Measurements from ENCODE around the gene PPM1B.

DNA sequence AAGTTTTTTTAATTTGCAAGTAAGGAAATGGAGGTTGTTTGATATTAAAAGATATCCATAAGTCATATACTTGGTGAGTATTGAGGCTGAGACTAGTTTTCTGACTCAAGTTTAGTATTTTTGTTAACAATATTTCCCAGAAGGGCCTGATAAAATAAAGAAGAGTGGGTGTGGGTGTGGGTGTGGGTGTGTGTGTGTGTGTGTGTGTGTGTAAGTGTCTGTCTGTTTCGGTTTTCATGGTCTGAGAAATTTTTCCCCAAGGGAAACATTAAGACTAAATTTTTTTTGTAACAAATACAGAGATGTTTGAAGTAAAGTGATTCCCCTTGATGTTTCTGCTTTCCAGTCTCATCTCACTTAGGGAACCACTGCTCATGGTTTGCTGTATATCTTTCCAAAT, 36.5 kb downstream of the PPM1B start:
- TF ChIP-seq, protein P1, sequence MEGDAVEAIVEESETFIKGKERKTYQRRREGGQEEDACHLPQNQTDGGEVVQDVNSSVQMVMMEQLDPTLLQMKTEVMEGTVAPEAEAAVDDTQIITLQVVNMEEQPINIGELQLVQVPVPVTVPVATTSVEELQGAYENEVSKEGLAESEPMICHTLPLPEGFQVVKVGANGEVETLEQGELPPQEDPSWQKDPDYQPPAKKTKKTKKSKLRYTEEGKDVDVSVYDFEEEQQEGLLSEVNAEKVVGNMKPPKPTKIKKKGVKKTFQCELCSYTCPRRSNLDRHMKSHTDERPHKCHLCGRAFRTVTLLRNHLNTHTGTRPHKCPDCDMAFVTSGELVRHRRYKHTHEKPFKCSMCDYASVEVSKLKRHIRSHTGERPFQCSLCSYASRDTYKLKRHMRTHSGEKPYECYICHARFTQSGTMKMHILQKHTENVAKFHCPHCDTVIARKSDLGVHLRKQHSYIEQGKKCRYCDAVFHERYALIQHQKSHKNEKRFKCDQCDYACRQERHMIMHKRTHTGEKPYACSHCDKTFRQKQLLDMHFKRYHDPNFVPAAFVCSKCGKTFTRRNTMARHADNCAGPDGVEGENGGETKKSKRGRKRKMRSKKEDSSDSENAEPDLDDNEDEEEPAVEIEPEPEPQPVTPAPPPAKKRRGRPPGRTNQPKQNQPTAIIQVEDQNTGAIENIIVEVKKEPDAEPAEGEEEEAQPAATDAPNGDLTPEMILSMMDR (IDR thresholded peaks at IDR 0.05; ENCODE audit: borderline replicate concordance, extremely low read depth, low read length, poor library complexity, severe bottlenecking), result no peak
- TF ChIP-seq EZH2 (IDR thresholded peaks at IDR 0.05; ENCODE audit: borderline replicate concordance, low read depth, low read length, severe bottlenecking), result no peak

All from DND-41 (cell line).